ENCODE measurements around the gene CIDEB.

Gene CIDEB

DNA sequence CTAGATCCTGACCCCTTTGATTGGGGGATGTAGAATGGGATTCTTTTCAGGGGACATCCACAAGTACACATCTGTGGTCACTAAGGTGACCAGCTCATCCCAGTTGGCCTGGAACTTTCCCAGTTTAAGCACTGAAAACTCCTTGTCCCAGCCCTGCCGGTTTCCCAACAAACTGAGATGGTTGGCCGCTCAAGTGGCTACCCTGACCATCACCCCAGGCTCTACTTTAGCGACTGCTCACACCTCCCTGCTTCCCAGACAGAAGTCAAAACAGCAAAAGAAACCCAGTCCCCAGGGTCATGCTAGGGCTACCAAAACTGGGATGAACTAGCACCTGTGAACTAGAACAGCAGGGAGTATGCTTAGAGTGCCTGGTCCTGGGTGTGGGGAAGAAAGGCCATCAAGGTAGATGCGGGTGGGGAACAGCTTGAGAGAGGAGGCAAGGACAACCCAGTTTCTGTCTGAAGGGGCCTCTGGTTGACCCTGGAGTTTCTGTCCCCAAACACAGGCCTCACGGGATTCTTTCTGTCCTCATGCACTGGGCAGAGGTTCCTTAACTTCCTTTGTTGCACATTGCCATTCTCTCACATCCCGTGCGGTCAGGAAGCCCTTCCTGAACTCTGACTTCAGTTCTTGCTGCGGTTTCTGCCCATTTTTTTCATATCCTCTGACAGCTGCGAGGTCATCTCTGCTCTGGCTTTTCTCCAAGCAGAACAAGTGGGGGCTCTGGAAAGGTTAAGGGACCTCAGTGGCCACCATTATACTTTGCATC lies 5.1 kb upstream of the CIDEB start:
- no peak for DNase-seq

DNA sequence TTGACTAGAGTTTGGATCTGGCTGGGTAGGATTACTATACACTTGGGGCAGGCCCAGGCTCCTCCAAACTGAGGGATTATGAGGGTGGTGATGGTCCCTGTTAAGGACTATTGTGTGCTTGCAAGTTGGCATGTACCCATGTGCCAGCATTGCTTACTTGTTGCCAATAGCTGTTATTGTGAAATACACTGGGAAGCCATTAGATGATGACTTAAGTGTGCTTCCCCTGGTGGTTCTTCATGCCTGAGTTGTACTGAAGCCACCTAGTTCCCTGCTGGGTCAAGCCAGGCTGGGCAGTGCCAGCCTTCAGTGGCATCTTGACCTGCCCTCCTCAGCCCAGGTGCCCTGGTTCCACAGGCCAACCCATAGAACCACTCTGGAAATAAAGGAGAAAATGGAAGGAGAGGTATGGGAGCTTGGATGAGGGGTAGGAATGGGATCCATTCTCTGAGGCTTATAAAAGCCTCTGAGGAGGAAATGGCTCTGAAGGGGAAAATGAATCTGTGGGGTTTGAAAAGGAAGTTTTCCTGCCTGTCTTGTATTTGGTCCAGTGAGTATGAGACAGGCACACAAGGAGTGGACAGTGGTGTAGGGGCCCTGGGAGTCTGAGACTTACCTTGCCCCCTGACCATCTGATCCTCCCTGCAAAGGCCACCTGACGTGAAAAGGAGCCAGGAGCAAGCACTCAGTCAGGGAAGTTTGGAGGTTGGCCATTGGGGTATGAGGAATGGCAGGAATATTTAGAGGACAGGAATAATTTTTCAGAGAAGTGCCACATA lies 4.2 kb upstream of the CIDEB start:
- no peak for DNase-seq

DNA sequence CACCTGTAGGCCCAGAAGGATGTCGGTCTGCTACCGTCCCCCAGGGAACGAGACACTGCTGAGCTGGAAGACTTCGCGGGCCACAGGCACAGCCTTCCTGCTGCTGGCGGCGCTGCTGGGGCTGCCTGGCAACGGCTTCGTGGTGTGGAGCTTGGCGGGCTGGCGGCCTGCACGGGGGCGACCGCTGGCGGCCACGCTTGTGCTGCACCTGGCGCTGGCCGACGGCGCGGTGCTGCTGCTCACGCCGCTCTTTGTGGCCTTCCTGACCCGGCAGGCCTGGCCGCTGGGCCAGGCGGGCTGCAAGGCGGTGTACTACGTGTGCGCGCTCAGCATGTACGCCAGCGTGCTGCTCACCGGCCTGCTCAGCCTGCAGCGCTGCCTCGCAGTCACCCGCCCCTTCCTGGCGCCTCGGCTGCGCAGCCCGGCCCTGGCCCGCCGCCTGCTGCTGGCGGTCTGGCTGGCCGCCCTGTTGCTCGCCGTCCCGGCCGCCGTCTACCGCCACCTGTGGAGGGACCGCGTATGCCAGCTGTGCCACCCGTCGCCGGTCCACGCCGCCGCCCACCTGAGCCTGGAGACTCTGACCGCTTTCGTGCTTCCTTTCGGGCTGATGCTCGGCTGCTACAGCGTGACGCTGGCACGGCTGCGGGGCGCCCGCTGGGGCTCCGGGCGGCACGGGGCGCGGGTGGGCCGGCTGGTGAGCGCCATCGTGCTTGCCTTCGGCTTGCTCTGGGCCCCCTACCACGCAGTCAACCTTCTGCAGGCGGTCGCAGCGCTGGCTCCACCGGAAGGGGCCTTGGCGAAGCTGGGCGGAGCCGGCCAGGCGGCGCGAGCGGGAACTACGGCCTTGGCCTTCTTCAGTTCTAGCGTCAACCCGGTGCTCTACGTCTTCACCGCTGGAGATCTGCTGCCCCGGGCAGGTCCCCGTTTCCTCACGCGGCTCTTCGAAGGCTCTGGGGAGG lies 3.1 kb upstream of the CIDEB start, which contains the start of gene LTB4R:
Gene LTB4R (plus strand): TSS at position 857 of the 959 bp plus-strand sequence. CDS start 4,150 bp downstream, outside the sequence.
- DNase-seq = no peak

DNA sequence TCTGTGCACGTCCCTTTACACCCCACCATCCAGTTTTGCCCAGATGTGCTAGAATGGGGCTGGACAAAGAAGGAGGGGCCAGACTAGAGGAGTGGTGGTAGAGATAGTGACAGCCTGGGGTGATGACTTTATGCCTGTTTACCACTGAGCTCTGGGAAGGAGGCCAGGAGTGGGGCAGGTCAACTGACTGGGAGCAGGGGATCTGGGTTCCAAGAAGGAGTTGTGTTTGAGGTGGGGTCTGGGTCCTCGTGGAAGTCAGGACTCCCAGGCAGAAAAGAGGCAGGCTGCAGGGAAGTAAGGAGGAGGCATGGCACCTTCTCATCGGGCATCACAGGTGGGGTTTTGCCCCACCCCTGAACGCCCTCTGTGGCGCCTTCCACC lies 2.5 kb upstream of the CIDEB start:
- DNase-seq = no peak

DNA sequence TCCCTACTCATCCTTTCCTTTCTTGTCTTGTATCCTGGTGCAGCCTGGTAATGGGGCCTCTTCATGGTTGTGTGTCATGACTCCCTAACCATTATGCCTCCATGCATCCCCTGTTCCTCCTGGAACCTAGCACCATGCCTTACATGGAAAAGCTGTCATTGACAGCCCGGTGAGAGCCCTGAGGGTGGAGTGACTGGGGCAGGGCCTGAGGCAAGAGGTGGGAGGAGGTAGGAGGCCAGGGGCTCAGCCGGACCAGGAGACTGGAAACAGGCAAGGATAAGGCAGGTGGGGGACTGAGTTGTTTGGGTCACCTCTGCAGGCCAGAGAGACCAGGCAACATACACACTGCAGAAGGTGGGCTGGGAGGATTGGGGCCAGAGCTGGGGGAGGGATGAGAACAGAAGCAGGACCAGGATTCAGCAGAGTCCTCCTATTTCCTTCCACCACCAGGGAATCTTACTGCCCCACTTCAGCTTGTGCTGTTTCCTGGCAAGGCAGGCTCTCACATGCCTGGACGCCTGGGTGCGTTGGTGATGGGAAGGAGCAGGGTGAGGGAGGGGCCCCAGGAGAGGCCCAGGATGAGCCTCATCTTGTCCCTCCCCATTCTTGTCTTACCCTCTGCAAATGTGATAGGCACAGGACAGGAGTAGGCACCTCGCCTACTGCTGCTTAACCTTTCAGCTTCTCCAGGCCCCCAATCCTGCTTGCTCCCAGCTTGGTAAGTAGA lies 1.9 kb upstream of the CIDEB start, which contains the start of gene LTB4R2:
Gene LTB4R2 (plus strand): TSS at position 603 of the 727 bp plus-strand sequence. CDS start 525 bp downstream, outside the sequence.
- DNase-seq = no peak

DNA sequence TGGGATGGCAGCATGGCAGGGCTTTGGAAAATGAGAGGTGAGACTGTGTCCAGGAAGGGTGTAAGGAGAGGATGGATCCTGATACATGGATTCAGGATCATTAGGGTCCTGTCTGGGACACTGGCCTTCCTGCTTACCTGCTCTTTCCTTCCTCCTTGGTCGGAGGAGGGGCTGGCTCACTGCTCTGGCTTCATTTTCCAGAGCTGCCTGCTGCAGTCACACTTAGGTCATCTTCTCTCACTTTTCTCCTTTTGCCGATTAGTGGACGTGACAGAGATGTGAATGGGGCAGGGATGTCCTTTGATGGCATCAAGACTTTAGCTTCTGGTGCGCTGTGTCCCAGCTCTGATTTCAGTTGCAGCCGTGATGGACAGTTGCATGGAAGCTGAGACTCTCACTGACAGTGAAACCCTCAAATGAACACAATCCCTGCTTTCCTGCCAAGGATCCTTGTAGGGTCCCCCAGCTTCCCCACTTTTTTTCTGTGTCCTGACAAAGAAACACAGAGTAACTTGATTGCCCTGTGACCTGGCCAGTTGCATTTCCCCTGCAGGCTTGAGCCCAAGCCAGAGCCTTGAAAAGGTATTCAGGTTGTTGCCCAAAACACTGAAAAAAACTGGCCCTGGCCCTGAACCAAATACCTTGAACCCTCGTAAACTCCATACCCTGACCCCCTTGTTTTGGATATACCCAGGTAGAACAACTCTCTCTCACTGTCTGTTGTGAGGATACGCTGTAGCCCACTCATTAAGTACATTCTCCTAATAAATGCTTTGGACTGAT lies 756 bp upstream of the CIDEB start:
- DNase-seq = no peak

DNA sequence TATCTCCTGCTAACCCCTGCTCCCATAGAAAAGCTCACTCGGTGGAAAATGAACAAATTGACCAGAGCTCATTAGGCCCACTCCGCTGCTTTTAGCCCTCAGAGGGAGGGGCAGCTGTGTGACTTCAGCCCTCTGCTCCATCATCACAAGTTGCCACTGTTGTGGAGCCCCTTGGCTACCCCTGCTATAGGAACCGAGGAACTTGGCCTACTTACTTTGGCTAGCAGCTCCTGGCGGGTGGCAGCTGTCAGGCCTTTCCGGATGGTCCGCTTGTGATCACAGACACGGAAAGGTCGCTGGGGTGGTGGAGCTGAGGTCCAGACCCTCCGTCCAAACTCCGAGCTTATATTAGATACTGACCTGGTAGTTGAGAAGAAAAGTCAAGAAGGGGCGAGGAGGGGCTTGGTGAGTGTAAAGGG lies 612 bp downstream of the CIDEB start:
- no peak for DNase-seq

DNA sequence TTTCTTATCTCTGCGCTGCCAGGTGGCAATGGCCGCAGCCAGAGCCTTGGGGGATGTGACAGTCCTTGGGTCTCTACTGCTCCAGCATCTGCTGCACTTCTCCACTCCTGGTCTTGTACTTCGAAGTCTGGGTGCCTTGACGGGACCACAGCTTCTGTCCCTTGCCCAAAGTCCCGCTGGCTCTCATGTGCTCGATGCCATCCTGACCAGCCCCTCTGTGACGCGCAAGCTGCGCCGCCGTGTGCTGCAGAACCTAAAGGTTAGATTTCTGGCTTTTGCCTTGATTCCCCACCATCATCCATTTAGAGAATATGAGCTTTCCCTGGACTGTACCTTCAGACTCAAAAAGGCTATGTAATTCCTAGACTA lies 3.8 kb downstream of the CIDEB start:
- no peak for DNase-seq

DNA sequence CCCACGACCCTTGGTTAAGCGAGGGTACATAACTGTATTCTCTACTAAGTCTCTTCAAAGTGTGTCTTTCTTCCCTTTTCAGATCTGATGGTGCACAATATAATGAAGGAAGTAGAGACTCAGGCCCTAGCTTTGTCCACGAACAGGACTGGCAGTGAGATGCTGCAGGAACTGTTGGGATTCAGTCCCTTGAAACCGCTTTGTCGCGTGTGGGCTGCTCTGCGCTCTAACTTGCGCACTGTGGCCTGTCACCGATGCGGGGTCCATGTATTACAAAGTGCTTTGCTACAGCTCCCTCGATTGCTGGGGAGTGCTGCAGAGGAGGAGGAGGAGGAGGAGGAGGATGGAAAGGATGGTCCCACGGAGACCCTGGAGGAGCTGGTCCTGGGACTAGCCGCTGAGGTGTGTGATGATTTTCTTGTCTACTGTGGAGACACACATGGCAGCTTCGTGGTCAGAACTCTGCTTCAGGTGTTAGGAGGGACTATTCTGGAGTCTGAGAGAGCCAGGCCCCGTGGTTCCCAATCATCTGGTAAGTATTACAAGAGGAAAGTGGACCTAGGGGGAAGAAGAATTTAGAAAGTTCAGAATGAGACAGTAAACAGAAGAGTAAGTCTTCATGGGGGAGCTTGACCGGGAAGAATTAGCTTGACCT lies 7.3 kb downstream of the CIDEB start:
- no peak for DNase-seq

DNA sequence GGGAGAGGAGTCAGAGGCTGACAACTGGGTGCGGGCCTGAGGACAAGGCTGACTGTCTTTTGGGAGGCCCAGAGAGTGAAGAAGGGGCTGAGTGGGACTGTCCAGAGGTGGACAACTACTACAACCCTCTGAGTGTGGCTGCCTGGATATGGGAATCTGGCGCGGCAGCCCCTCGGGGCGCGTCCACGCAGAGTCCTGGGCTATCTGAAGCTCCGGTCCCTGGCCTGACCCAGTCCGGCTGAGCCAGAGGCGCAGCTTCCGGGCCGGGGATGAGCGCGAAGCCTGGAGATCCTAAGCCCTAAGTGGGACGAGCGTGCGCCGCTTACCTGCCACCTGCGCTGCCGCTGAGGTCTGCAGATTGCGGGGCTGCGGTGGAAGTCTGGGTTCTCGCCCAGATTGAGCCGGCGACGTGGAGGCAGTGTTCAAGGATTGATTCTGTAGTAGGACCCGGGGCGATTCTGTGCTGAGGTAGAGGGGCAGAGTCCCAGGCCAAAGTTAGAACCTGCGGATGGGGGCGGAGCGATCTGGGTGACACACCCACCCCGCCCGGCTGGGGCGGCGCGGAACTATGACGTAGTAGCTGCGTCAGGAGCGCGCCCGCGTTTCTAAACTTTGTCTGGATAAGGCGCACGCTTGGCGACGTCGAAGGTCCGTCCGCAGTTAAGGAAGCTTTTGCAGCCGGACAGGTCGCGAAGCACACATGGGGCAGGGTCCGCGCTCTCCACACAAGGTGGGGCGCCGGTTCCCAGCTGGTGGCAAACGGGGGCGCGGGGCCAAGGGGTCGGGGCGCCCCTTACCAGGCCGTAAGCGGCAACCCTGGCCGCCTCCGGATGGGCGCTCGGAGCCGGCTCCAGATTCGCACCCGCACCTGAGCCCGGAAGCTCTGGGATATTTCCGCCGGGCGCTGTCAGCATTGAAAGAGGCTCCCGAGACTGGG lies 8.3 kb downstream of the CIDEB start, which contains the start of the genes DHRS1 and NOP9:
Gene DHRS1 (minus strand): TSS at position 526 of the 937 bp plus-strand sequence. CDS start 674 bp downstream, outside the sequence.
Gene NOP9 (plus strand): TSS at position 596 of the 937 bp plus-strand sequence. CDS start 105 bp downstream, at position 701.
- DNase-seq = peak; percentile 78

DNA sequence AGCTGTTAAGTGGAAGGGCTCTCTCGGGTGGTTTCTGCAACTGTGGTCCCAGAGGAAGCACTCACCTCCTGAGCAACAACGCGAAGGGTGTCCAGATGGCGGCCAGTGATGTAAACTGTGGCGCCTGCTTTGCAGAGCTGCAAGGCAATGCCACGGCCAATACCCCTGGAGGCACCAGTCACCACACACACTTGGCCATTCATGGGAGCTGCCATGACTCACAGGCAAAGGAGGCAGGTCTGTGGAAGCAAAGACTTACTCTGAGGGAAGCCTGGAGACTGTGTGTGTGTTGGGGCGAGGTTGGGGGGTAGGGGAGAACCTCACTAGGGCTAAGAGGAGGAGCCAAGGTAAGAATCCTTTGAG lies 8.9 kb downstream of the CIDEB start:
- no peak for DNase-seq

DNA sequence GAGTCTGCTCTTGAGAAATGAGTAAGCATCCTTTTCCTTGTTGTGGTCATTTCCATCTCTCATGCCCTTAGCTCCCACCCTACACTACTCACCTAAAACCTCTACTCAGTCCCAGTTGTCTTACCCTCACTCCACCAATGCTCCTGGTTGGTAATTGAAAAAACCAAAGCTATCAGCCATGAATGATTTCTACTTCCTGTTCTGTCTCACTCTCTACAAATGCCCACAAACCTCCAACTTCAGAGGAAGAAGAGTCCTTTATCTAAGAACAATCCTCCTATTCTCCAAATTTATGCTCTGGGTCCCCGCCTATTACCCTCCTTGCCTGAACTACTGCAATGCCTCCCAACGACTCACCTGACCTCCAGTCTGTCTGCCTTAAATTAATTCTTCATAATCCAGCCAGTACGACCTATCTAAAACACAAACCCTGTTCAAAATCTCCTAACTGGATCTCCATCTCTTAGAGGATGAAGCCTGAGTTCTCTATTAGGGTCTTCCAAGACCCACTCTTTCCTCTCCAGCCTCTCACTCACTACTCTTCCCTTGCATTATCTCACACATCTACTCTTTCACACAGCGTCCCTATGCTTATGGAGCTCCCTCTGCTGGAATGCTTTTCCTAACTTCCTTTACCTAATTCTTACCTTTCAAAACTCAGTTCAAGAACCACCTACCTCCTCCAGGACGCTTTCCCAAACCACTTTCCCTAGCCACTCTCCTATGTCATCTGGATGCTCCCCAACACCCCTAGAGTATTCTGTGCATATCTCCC lies 10.4 kb downstream of the CIDEB start:
- DNase-seq = no peak

DNA sequence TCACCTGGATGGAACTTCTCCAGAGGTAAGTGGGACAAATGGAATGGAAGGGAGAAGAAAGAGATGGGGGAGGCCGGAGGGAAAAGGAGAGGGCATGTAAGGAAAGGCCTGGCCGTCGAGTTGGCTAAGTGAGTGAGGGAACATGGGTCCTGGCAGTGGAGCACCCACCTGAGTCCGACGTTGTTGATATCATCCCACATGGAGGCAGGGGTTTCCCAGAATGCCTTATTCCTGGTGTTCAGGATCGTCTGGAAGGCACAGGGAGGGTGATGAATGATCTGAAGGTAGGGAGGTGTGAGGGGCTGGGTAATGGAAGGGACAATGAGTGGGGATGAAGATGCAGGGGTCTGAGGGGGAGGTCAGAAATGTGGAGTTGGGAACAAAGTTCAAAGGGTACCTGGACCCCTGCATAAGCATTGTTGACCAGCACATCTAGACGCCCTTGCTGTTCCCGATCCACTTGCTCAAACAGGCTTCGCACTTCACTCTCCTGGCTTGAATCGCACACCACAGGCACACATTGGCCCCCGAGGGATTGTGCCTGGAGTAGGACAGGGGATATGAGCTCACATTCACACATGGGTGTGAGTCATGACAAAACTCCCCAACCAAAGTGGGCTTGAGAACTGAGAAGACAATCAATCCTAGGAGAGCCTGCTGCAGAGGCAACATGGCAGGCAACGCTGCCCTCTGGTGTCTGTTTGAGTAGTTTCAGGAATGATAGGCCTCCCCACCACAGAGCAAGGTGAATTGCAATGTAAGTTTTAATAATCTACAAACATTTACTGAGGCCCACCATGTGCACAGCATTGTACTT lies 11.2 kb downstream of the CIDEB start:
- peak; percentile 63 for DNase-seq

DNA sequence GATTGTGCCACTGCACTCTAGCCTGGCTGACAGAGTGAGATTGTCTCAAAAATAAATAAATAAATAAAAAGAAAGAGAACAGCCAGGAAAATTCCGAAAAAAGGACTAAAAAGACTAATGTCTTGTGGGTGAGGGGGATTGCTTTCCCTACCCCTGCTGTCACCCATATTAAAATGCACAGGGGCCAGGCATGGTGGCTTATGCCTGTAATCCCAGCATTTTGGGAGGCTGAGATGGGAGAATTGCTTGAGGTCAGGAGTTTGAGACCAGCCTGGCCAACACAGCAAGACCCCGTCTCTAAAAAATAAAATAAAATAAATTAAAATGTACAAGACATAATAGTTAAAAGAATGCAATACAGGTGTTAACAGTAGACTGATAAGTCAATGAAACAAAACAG lies 14.3 kb downstream of the CIDEB start:
- DNase-seq = no peak

DNA sequence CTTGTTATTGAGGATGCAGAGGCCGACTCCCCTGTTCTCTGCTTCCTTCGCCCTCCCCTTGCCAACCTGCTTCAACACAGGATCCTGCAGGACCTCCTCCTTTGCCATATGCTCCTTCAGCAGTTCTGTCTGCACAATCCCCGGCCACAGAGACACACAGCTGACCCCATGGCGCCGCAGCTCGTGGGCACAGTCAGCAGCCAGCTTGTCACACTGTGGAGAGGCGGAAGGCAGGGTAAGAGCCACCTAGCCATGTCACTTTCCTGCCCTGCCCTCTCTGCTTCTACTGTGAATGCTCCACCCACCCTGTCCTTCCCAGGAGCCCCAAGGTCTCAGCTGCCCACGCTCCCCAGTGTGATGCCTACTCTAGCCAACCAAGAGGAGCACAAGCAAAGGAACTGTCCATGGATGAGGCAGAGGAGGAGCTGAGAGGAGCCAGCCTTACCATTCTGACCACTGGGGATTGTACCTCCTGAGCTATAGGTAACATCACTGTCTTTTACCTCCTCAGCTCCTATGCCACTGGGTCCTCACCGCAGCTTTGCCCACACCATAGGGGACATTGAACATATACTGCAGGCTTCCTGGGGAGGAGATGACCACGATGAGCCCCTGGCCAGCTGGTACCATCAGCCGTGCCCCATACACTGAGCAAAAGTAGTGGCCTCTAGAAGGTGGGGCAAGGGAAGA lies 15.5 kb downstream of the CIDEB start:
- DNase-seq = no peak

DNA sequence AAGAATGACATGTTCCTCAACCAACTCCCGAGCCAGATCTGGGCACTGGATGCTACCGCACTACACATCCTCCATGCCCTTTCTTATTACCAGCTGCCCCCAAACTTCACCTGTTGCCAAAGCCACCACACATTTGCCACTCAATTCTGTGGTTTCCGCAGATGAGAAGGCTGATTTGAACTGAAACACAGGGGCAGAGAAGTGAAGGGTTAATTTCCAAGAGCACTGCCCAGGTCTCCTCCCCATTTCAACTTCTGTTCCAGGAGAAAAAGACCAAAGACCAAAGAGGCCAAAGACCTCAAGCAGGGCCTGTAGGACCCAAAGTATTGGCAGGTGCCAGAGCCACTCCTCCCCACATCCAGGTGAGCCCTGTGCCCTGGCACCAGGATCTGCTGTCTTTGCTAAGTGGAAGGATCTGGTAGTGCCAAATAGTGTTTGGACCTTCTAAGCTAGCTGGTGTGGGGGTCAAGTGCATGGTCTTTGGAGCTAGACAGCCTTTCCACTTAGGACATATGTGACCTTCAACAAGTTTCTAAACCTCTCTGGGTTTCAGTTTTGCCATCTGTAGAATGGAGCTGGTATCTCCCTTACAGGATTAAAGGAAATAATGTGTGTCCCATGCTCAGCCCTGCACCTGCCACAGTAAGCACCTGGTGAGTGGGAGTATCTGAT lies 16.2 kb downstream of the CIDEB start:
- DNase-seq = no peak

DNA sequence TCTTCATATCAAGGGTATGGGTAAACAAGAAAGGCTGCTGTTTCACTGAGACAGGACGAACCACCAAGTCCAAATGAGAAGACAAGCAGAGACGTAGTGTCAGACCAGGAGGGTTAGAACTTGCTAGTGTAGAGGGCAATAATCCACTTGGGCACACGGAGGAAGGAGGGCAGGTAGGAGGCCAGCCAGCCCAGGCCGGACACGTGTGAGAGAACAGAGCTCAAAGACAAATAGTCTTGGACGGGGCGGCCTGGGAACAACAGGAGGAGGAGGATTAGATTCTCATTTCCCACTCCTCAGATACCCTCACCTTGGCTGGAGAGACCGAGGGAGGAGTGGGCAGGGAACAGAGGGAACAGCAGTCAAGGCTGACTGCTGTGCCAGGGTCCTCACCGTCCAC lies 17.0 kb downstream of the CIDEB start:
- no peak for DNase-seq
